ENCODE results near the gene GSK3A. TPM values are rescaled to one million over a fixed set of nuclear protein-coding genes. Genes with fewer than 3 reads are reported as not detected.
A peak's percentile ranks its signal among the peaks of the same experiment; 100 is the strongest.

The GSK3A gene
- total RNA-seq, 1 experiment from 2014 or later = 26.7 TPM

- peak overlapping the region; percentile 73 for H3K27ac ChIP-seq
- peaks cover 41% of the 10 kb centered on the region for H3K4me1 ChIP-seq (replicated peaks)
- peaks cover 43% of the 10 kb centered on the region for H3K36me3 ChIP-seq
- peak overlapping the region; percentile 85 for H3K4me3 ChIP-seq
- peak in 1 of 2 experiments; percentile 77 for DNase-seq (ENCODE audit: low read depth in 1 of 2, low spot score in 2 of 2)
- H3K9me3 ChIP-seq (replicated peaks) = no peaks in the 10 kb centered on the region; the same call in 1 of the 2 replicates
- H3K27me3 ChIP-seq (replicated peaks) = no peaks in the 10 kb centered on the region
Measured at GRCh38 chr19:42253245-42254088, 11.1 kb upstream of the GSK3A start.

GRCh38 chr19:42252365-42253244 lies 10.2 kb upstream of the GSK3A start:
- Histone ChIP-seq H3K4me1 (replicated peaks) (peaks cover 41% of the 10 kb centered on the region), H3K9me3 (replicated peaks) (no peaks in the 10 kb centered on the region; the same call in 1 of the 2 replicates), H3K27ac (peak overlapping the region; percentile 73), H3K27me3 (replicated peaks) (no peaks in the 10 kb centered on the region), H3K4me3 (peak overlapping the region; percentile 85), H3K36me3 (peaks cover 46% of the 10 kb centered on the region)
- DNase-seq (ENCODE audit: low read depth in 1 of 2, low spot score in 2 of 2) = peak in 1 of 2 experiments; percentile 56

GRCh38 chr19:42251572-42252358 lies 9.4 kb upstream of the GSK3A start:
- no peak overlapping the region for H3K4me3 ChIP-seq
- H3K4me1 ChIP-seq (replicated peaks) = peaks cover 38% of the 10 kb centered on the region
- peak overlapping the region; percentile 73; the same call in 1 of the 2 replicates for H3K27ac ChIP-seq
- no peaks in the 10 kb centered on the region for H3K27me3 ChIP-seq (replicated peaks)
- H3K36me3 ChIP-seq = peaks cover 51% of the 10 kb centered on the region
- no peak for DNase-seq (ENCODE audit: low read depth in 1 of 2, low spot score in 2 of 2)
- no peaks in the 10 kb centered on the region; the same call in 1 of the 2 replicates for H3K9me3 ChIP-seq (replicated peaks)

- Histone ChIP-seq H3K27ac (peak overlapping the region; percentile 6; the same call in 1 of the 2 replicates), H3K4me3 (no peak overlapping the region)
- DNase-seq (ENCODE audit: low read depth in 1 of 2, low spot score in 2 of 2) = peak in 1 of 2 experiments; percentile 22
Measured at GRCh38 chr19:42250666-42251531, 8.5 kb upstream of the GSK3A start.

GRCh38 chr19:42250183-42250665 lies 7.8 kb upstream of the GSK3A start:
- Histone ChIP-seq H3K27me3 (replicated peaks) (no peaks in the 10 kb centered on the region), H3K4me3 (no peak overlapping the region), H3K9me3 (replicated peaks) (no peaks in the 10 kb centered on the region; the same call in 1 of the 2 replicates), H3K27ac (peak overlapping the region; percentile 6; the same call in 1 of the 2 replicates), H3K4me1 (replicated peaks) (peaks cover 38% of the 10 kb centered on the region), H3K36me3 (peaks cover 61% of the 10 kb centered on the region)
- no peak for DNase-seq (ENCODE audit: low read depth in 1 of 2, low spot score in 2 of 2)

More at GRCh38 chr19:42250666-42251531, 8.5 kb upstream of the GSK3A start:
- Histone ChIP-seq H3K27me3 (replicated peaks) (no peaks in the 10 kb centered on the region), H3K36me3 (peaks cover 59% of the 10 kb centered on the region), H3K9me3 (replicated peaks) (no peaks in the 10 kb centered on the region; the same call in 1 of the 2 replicates), H3K4me1 (replicated peaks) (peaks cover 41% of the 10 kb centered on the region)

GRCh38 chr19:42249769-42250168 lies 7.4 kb upstream of the GSK3A start:
- H3K27ac ChIP-seq = no peak overlapping the region
- no peak for DNase-seq (ENCODE audit: low read depth in 1 of 2, low spot score in 2 of 2)
- peaks cover 42% of the 10 kb centered on the region for H3K4me1 ChIP-seq (replicated peaks)

GRCh38 chr19:42249149-42249750 lies 6.8 kb upstream of the GSK3A start:
- Histone ChIP-seq H3K4me1 (replicated peaks) (peaks cover 45% of the 10 kb centered on the region), H3K27ac (no peak overlapping the region), H3K9me3 (replicated peaks) (no peaks in the 10 kb centered on the region), H3K27me3 (replicated peaks) (no peaks in the 10 kb centered on the region), H3K36me3 (peaks cover 56% of the 10 kb centered on the region), H3K4me3 (no peak overlapping the region)
- DNase-seq (ENCODE audit: low read depth in 1 of 2, low spot score in 2 of 2) = no peak

More at GRCh38 chr19:42249769-42250168, 7.4 kb upstream of the GSK3A start:
- H3K27me3 ChIP-seq (replicated peaks) = no peaks in the 10 kb centered on the region
- no peaks in the 10 kb centered on the region; the same call in 1 of the 2 replicates for H3K9me3 ChIP-seq (replicated peaks)
- no peak overlapping the region for H3K4me3 ChIP-seq
- peaks cover 60% of the 10 kb centered on the region for H3K36me3 ChIP-seq

- Histone ChIP-seq H3K4me3 (no peak overlapping the region), H3K9me3 (replicated peaks) (no peaks in the 10 kb centered on the region), H3K27ac (no peak overlapping the region), H3K4me1 (replicated peaks) (peaks cover 53% of the 10 kb centered on the region), H3K27me3 (replicated peaks) (no peaks in the 10 kb centered on the region), H3K36me3 (peaks cover 56% of the 10 kb centered on the region)
- no peak for DNase-seq (ENCODE audit: low read depth in 1 of 2, low spot score in 2 of 2)
Measured at GRCh38 chr19:42248270-42249148, 6.1 kb upstream of the GSK3A start.

GRCh38 chr19:42247640-42248199 lies 5.3 kb upstream of the GSK3A start:
- H3K36me3 ChIP-seq = peaks cover 54% of the 10 kb centered on the region
- peaks cover 50% of the 10 kb centered on the region for H3K4me1 ChIP-seq (replicated peaks)
- no peak overlapping the region for H3K27ac ChIP-seq
- no peak overlapping the region for H3K4me3 ChIP-seq
- no peak for DNase-seq (ENCODE audit: low read depth in 1 of 2, low spot score in 2 of 2)
- no peaks in the 10 kb centered on the region for H3K9me3 ChIP-seq (replicated peaks)
- H3K27me3 ChIP-seq (replicated peaks) = no peaks in the 10 kb centered on the region

- no peaks in the 10 kb centered on the region for H3K9me3 ChIP-seq (replicated peaks)
- peaks cover 52% of the 10 kb centered on the region for H3K36me3 ChIP-seq
- no peak overlapping the region for H3K4me3 ChIP-seq
- DNase-seq (ENCODE audit: low read depth in 1 of 2, low spot score in 2 of 2) = no peak
- H3K27me3 ChIP-seq (replicated peaks) = no peaks in the 10 kb centered on the region
- peaks cover 44% of the 10 kb centered on the region for H3K4me1 ChIP-seq (replicated peaks)
- no peak overlapping the region for H3K27ac ChIP-seq
Measured at GRCh38 chr19:42246922-42247639, 4.7 kb upstream of the GSK3A start.

All from SJSA1 (cell line).